GOT3 (cell line): ENCODE measurements around the gene SCAP.
"Not testable (repeated sequence)": the region's sequence is repeated elsewhere in the genome, so short reads cannot be mapped to it uniquely, and the experiment has no call there.

Source experiments
- DNase-seq: peaks from one replicate; lab custom pipeline; 2025; ENCODE audit warnings: mixed read lengths; lab: John Stamatoyannopoulos, UW

Gene SCAP

DNA sequence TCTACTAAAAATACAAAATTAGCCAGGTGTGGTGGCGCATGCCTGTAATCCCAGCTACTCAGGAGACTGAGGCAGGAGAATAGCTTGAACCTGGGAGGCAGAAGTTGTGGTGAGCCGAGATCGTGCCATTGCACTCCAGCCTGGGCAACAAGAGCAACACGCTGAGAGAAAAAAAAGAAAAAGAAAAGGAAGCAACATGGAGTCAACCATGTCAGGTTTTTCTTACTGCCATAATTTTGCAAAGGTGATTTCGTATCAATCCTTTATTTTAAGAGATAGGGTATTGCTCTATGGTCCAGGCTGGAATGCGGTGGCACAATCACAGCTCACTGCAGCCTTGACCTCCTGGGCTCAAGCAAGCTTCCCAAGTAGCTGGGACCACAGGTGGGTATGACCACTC lies 4.5 kb upstream of the SCAP start:
- DNase-seq, result not testable (repeated sequence)

DNA sequence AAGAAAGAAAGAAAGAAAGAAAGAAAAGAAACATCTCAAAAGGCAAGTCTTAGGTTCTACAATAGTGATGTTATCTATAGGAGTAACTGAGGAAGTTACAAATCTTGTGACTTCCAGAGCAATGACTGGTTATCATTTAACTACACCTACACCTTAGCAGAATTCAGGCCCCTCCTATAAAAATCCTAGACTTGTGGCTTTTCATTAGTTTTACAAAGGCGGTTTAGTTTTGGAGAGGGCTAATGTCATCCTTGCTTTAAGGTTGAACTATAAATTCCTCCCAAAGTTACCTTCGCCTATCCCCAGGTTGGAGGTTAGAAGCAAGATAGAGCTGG lies 4.1 kb upstream of the SCAP start:
- no peak for DNase-seq

DNA sequence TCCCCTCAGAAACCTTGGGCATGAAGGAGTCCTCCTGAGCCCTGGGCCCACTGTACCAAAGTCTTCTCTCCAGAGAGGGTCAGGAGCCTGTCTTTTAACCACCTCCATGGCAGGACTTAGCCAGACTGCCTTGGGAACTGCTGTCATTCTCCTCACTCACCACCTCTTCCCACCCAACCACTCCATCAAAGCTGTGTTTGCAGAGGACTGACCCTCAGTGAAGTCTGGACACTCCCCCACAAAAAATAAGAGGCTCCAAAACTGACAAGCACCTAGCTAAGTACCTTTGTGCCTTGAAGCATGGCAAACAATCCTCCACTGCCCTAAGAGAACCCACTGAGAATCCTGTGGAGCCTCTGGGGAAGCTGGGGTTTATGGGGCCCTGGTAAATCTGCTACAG lies 2.3 kb upstream of the SCAP start:
- no peak for DNase-seq

DNA sequence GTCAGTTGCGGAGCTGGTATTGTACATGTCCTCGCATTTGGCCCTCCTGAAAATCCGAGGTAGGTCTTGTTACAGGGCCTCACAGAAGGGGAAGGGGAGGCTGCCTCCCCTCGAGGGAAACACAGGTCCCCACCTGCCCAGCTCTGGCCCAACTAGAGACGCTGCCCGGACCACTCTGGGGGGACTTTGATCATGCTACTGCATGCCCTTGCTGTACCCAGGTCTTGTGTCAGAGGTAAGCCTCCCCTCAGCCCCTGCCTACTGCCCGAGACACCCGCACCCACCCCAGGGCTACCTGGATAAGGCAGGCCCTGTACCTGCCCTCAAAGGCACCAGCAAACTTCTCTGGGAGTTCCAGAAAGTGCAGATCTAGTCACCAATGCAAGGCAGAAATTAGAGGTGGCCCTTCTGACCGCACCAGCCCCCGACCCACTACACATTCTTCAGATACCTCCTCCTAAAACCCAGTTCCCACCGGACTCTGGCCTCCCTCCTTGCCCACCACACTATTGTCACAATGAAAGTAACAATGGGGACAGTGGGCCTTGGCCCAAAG lies 981 bp upstream of the SCAP start:
- DNase-seq, result no peak

DNA sequence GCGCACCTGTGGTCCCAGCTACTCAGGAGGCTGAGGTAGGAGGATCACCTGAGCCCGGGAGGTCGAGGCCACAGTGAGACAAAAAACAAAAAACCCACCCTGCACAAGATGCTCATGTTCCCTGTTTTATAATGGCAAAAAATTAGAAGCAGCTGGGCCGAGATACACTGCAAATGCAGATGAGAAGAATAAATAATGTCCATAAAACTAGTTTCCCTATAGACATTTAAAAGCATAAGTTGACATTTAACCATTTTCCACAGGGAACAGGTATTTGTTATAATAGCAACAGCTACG lies 537 bp upstream of the SCAP start:
- DNase-seq, result no peak

DNA sequence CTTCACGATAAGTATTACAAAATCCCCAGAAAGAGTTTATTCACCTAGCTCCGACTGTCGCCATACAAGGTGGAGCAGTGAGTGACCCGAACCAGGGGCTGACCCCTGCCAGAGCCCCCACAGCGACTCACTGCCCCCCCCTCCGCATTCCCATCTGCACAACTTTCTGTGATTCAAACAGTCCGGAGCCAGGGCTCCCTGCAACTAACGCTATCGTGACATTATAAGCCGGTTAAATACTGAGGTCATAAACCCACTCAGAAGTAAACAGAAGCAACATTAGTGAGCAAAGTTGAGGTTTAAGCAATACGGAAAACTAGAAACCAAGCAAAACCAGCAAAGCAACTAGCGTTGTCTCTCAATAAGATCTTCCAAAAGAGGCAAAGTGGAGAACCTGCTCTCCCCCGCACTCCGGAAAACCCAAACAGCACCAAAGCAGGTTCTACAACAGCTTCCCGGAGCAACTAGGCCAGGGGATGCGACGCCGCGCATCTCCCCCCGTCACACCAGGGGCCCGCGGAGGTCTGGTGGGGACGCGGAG lies 642 bp downstream of the SCAP start:
- no peak for DNase-seq

DNA sequence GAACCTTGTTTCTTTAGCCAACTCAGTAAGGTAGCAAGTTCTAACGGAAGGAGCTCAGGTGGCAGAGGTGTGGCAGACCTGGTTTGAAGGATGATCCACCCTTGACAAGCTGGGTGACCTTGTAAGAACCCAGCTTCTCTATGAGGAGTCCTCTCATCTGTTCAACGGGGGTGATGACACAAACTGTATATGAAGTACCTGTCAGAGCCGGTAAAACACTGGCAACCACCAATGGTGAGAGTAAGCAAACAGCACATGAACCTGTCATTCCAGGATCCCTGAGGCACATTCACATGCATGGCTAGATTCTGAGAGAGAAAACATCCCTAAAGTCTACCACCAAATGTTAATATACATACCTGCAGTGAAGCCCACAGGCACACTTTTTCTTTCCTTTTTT lies 2.4 kb downstream of the SCAP start:
- DNase-seq, result no peak

DNA sequence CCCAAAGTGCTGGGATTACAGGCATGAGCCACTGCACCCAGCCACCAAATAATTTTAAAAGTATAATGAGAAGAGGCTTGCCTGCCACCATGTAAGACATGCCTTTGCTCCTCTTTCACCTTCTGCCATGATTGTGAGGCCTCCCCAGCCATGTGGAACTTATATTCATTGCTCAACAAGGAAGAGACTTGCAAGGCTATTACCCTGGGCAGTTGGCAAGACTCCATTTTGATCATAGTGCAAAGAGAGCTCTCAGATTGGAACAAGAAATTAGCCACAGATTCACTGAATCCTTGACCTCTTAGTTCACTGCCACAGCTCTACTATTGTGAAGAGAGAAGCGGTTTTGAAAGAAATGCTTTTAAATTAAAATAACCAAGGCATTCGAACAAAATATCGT lies 6.1 kb downstream of the SCAP start:
- no peak for DNase-seq

DNA sequence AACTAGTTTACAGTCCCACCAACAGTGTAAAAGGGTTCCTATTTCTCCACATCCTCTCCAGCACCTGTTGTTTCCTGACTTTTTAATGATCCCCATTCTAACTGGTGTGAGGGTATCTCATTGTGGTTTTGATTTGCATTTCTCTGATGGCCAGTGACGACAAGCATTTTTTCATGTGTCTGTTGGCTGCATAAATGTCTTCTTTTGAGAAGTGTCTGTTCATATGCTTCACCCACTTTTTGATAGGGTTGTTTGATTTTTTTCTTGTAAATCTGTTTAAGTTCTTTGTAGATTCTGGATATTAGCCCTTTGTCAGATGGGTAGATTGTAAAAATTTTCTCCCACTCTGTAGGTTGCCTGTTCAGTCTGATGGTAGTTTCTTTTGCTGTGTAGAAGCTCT lies 7.4 kb downstream of the SCAP start:
- DNase-seq, result not testable (repeated sequence)

DNA sequence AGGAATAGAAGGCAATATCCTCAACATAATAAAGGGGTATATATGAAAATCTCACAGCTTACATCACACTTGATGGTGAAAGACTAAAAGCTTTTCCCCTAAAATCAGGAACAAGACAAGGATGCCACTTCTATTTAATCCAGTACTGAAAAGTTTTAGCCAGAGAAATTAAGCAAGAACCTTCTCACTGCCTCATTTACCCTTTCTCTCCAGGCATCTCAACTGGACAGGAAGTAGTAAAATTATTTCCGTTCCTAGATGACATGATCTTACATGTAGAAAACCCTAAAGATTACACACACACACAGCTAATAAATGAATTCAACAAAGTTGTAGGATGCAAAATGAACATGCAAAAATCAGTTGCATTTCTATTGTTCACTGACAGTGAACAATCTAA lies 11.2 kb downstream of the SCAP start:
- no peak for DNase-seq

DNA sequence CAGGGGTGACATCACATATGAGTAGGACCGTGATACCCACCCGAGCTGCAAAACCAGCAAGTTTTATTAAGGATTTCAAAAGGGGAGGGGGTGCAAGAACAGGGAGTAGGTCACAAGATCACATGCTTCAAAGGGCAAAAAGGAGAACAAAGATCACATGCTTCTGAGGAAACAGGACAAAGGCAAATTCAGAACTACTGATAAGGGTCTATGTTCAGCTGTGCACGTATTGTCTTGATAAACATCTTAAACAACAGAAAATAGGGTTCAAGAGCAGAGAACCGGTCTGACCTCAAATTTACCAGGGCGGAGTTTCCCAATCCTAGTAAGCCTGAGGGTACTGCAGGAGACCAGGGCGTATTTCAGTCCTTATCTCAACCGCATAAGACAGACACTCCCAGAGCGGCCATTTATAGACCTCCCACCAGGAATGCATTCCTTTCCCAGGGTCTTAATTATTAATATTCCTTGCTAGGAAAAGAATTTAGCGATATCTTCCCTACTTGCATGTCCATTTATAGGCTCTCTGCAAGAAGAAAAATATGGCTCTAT lies 16.1 kb downstream of the SCAP start:
- DNase-seq, result not testable (repeated sequence)

DNA sequence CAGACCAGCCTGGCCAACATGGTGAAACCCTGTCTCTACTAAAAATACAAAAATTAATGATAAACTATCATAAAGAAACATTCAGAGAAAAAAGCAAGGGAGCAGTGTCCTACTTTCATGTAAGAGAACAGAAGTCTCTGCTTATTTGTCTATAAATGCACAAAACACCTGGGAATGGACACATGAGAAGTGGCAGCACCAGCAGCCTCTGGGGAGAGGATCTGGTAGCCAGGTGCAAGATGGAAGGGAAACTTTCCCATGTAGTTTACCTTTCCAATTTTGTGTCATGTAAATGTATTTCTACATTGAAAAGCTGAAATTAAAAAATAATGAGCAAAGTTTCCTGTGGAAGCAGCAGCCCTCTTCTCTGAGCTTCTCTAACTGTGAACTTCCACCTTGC lies 18.8 kb downstream of the SCAP start:
- DNase-seq, result no peak

DNA sequence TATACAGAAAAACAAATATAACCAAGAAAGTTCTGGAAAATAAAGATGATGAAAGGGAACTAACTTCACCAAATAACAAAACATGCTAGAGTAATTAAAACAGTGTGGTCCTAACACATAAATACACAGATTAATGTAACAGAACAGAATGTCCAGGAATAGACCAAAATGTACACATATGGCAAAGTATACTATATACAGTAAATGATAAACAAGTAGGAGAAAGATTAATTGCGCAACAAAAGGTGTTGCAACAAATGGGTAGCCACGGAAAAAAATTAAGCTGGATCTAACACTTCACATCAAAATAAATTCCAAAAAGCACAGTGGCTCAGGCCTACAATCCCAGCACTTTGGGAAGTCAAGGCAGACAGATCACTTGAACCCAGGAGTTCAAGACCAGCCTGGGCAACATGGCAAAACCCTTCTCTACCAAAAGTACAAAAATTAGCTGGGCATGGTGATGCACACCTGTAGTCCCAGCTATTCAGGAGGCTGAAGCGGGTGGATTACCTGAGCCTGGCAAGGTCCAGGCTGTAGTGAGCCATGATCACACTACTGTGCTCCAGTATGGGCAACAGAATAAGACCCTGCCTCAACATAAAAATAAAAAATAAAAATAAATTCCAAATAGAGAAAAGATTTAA lies 19.8 kb downstream of the SCAP start:
- no peak for DNase-seq

DNA sequence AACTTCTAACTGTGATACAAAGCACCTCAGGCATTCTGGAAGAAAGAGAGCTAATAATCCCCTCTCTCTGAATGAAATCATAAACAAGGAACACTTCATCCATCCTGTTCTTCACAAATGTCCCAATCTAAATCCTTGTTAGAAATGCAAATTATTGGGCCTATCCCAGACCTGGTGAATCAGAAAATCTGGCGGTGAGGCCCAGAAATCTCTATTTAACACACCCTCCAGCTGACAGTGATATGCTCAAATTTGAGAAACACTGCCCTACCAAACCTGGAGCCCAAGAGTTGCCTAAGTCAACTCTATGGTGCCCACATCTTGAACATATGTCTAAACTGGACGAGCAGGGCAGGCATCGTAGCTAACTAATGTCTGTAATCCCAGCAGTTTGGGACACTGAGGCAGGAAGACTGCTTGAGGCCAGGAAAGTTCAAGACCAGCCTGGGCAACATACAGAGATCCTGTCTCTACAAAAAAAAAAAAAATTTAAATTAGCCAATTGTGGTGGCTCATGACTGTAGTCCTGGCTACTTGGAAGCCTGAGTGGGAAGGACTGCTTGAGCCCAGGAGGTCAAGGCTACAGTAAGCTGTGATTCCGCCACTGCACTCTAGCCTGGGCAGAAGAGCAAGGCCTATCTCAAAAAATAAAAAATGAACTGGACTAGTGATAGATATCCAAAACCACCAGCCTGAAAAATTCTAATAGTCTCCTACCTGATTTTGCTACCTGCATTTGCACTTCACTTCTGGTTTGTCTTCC lies 23.1 kb downstream of the SCAP start:
- no peak for DNase-seq

DNA sequence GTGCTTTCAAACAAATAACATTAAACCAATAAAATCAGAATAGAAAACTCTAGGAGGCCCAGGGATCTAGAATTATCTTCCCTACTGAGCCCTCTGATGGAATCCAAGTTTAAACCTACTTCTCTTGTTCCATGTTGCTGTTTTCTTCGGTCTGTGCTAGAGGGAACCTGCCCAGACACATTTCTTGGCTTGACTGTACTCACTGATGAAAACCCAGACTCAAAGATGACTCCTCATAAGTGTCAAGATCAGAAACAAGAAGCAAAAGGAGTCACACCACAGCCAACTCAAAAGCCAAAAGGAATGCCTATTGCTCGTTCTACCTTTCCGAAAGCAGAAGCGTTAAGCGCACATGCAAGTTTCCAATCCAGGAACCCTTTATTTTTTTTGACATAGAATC lies 31.6 kb downstream of the SCAP start:
- DNase-seq, result no peak

DNA sequence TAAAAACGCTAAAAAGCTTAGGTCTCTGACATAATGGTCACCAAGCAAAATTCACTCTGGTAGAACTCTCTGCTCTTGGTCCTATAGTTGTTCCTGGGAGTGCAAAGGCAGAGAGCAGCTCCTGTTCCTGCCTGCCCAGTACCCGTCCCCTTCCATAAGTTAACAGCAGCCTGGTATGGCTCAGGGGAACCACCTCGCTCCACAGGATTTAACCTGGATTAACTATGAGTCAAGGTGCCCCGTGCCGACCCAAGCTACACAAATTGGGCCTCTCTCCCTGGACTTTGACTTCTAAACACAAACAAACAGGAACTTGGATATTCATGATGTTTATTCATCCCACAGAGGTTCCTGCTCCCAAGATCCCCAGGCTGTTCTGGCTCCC lies 32.1 kb downstream of the SCAP start:
- no peak for DNase-seq

DNA sequence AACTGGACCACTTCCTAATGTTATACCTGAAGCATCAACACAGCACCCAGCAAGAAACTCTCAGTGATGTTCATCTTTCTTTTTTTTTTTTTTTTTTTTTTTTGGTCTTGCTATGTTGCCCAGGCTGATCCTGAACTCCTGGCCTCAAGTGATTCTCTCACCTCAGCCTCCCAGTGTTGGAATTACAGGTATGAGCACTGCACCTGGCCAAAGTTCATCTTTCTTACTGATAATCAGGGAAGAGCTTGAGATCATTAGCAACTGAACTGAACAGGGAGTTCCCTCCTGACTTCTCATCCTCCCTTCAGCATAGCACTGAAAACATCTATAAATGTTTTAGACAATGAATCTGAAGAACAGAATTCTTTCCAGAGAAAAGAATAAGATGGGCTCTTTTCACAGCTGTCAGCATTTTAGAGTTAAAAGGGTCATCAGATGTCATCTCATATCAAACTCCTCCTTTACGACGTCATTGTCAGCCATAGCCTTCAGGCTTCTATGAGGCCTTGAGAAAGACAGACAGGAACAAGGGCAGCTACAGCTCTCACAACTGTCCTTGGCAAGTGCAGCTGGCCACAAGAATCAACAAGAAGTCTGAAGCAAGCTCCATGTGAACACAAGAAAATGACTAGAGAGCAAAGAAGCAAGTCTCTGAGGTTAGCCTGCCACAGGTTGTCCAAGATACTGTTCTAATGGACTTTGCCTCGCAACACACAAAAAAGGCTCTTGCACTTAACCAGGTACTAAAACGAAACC lies 33.8 kb downstream of the SCAP start:
- no peak for DNase-seq

DNA sequence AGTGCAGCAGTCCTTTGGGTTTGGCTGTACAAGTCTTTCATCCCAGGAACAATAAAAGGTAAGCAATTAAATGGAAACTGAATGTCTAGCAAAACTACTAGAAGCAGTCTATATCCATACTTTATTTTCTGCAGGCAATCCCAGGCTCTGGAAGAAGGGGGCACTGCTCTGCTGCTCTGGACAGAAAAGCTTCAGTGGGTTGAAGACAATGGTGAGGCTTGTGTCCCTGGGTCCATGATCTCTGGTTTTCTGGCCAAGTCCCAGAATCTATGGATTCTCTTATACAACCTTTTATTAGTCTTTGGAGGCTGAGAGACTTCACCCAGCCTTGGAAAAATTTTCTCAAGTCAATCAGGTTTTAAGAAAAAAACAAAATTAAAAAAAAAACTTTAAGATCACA lies 35.6 kb downstream of the SCAP start:
- no peak for DNase-seq

DNA sequence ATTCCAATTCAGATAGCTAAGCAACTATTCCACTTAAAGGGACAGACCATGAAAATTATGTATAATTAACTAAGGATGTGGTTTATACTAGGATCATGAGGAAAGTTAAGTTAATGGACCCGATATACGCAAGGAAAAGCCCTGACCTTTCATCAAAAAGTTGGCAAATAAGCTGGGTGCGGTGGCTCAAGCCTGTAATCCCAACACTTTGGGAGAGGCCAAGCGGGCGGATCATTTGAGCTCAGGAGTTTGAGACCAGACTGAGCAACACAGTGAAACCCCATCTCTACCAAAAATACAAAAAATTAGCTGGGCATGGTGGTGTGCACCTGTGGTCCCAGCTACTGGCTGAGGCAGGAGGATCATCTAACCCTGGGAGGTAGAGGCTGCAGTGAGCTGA lies 39.6 kb downstream of the SCAP start:
- no peak for DNase-seq

DNA sequence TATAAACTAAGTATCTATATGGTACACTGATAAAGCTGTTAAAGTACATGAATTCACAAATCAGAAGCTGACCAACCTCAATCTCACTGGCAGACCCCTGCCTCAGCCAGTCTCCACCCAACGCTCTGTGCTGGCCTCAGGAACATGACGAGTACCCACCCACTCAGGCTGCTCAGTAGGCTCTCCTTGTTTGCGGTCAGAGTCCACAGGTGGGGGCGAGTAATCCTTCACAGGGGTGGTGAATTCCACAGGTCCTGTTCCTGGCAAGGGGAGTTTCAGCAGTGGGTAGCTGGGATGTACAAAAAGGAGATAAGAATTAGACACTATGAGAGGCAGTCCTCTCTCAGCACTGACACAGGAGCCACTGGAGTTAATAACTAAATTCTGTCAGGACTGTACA lies 40.9 kb downstream of the SCAP start:
- DNase-seq, result no peak

DNA sequence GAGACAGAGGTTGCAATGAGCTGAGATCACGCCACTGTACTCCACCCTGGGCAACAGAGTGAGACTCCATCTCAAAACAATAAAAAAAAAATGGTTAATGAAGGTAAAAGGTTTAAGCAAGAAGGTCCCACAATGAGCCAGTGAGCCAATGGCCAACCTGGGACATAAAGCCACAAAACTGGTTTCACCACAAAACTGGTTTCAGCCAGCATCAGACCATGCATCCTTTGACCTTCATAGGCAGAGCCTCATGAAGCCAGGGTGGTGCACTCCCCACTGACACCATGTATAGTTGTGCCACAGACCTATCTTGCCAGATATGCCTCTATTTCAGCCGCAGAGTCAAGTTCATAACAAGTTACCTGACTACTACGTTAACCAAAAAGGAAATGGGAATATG lies 41.9 kb downstream of the SCAP start:
- no peak for DNase-seq

DNA sequence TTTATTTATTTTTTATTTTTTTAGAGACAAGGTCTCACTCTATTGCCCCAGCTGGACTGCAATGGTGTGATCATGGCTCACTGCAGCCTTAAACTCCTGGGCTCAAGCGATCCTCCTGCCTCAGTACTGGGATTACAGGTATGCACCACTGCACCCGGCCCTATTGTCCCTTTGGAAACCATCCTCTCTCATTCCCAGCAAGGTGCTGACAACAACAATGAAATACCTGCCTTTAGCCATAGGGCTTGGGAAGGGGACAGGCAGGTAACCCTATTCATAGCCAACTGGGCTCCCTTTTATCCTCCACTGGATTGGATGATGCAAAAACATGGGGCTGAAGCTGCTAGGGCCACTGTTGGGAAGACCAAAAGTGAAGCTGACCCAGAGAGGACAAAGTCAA lies 43.1 kb downstream of the SCAP start:
- no peak for DNase-seq

DNA sequence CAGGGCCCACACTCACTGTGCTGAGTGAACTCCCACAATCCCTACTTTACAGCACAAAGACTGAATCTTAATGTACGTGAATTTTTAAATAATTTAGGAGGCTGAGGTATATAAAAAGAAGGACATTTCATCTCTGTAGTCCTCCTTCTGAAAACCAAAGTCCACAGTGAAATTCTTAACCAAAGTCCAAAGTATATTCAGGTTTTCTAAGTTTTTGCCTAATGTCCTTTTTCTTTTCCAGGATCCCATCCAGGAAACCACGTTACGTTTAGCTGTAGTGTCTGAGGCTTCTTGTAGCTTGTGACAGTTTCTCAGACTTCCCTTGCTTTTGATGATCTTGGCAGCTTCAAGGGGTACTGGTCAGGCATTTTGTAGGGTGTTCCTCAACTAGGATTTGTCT lies 44.5 kb downstream of the SCAP start:
- no peak for DNase-seq
